SK-N-SH treated with all-trans-retinoic acid at 6 μM for 48 hours (cell line): ENCODE results near the gene ZGLP1.

Experiments
- ATAC-seq: fragments of 200-7000 bp; cut with Tn5 transposase; 3 replicates; pipeline ENCODE4 v1.9.1; 2020; ENCODE audit warnings: mild to moderate bottlenecking, moderate library complexity
- ARNTL ChIP-seq: fragments of 450-650 bp; formaldehyde crosslinking; IDR thresholded peaks from 2 replicates; pipeline ENCODE4 v1.5.0; 2020; ENCODE audit warnings: low read depth, mild to moderate bottlenecking, moderate library complexity, borderline replicate concordance
- BACH2 ChIP-seq: fragments of 250-450 bp; sonication (Bioruptor Pico); IDR thresholded peaks from 2 replicates; pipeline ENCODE4 v1.9.0; 2021; ENCODE audit warnings: mild to moderate bottlenecking, borderline replicate concordance
- CSDC2 ChIP-seq: fragments of 250-450 bp; sonication (Bioruptor Pico); IDR thresholded peaks from 2 replicates; pipeline ENCODE4 v1.5.0; 2020; ENCODE audit warnings: mild to moderate bottlenecking, moderate library complexity
- ESRRG ChIP-seq: fragments of 250-450 bp; sonication (Bioruptor Pico); IDR thresholded peaks from 2 replicates; pipeline ENCODE4 v1.6.1; 2021; ENCODE audit warnings: mild to moderate bottlenecking
- GLIS3 ChIP-seq: fragments of 250-450 bp; sonication (Bioruptor Pico); IDR thresholded peaks from 2 replicates; pipeline ENCODE4 v1.5.0; 2020; ENCODE audit warnings: mild to moderate bottlenecking, moderate library complexity
- ISL1 ChIP-seq: fragments of 250-450 bp; sonication (Bioruptor Pico); IDR thresholded peaks from 2 replicates; pipeline ENCODE4 v2.1.2; 2022; ENCODE audit warnings: mild to moderate bottlenecking, moderate library complexity
- OSR1 ChIP-seq: fragments of 250-450 bp; sonication (Bioruptor Pico); IDR thresholded peaks from 2 replicates; pipeline ENCODE4 v1.8.0; 2022; ENCODE audit warnings: moderate library complexity, mild to moderate bottlenecking, inconsistent platforms
- PPARA ChIP-seq: fragments of 250-450 bp; sonication (Bioruptor Pico); IDR thresholded peaks from 2 replicates; pipeline ENCODE4 v1.5.0; 2020; ENCODE audit warnings: mild to moderate bottlenecking, borderline replicate concordance
- RARB ChIP-seq: fragments of 250-450 bp; sonication (Bioruptor Pico); IDR thresholded peaks from 2 replicates; pipeline ENCODE4 v1.8.0; 2021; ENCODE audit warnings: mild to moderate bottlenecking, moderate library complexity
- SNAI2 ChIP-seq: fragments of 250-450 bp; sonication (Bioruptor Pico); IDR thresholded peaks from 2 replicates; pipeline ENCODE4 v1.5.0; 2020; ENCODE audit warnings: mild to moderate bottlenecking, moderate library complexity
- TCF4 ChIP-seq: fragments of 250-450 bp; sonication (Bioruptor Pico); IDR thresholded peaks from 2 replicates; pipeline ENCODE4 v1.8.0; 2021; ENCODE audit warnings: mild to moderate bottlenecking, moderate library complexity, borderline replicate concordance
- TOX ChIP-seq: fragments of 250-450 bp; sonication (Bioruptor Pico); IDR thresholded peaks from 2 replicates; pipeline ENCODE4 v1.8.0; 2021; ENCODE audit warnings: mild to moderate bottlenecking, moderate library complexity, borderline replicate concordance
- ZC3H10 ChIP-seq: fragments of 250-450 bp; sonication (Bioruptor Pico); IDR thresholded peaks from 2 replicates; pipeline ENCODE4 v1.5.1; 2021; ENCODE audit warnings: mild to moderate bottlenecking, moderate library complexity
- ZFP3 ChIP-seq: fragments of 250-450 bp; sonication (Bioruptor Pico); IDR thresholded peaks from 2 replicates; pipeline ENCODE4 v1.5.0; 2020; ENCODE audit warnings: mild to moderate bottlenecking, moderate library complexity
- ZFP30 ChIP-seq: fragments of 450-650 bp; formaldehyde crosslinking; IDR thresholded peaks from 2 replicates; pipeline ENCODE4 v1.5.0; 2022; ENCODE audit warnings: mild to moderate bottlenecking, moderate library complexity
- ZNF70 ChIP-seq: fragments of 450-650 bp; formaldehyde crosslinking; IDR thresholded peaks from 2 replicates; pipeline ENCODE4 v1.5.0; 2020; ENCODE audit warnings: mild to moderate bottlenecking, moderate library complexity
- ZNF8 ChIP-seq: fragments of 450-650 bp; formaldehyde crosslinking; IDR thresholded peaks from 2 replicates; pipeline ENCODE4 v1.5.0; 2020; ENCODE audit warnings: mild to moderate bottlenecking, moderate library complexity
- TF ChIP-seq, protein P1 (sequence below): fragments of 250-450 bp; sonication (Bioruptor Pico); IDR thresholded peaks from 2 replicates; pipeline ENCODE4 v1.5.1; 2021; ENCODE audit warnings: mild to moderate bottlenecking, moderate library complexity
- TF ChIP-seq, protein P2 (sequence below): fragments of 250-450 bp; sonication (Bioruptor Pico); IDR thresholded peaks from 2 replicates; pipeline ENCODE4 v1.8.0; 2020; ENCODE audit warnings: mild to moderate bottlenecking, moderate library complexity, borderline replicate concordance
- TF ChIP-seq, protein P3 (sequence below): fragments of 250-450 bp; sonication (Bioruptor Pico); IDR thresholded peaks from 2 replicates; pipeline ENCODE4 v1.5.0; 2020; ENCODE audit warnings: mild to moderate bottlenecking, moderate library complexity
- TF ChIP-seq, protein P4 (sequence below): fragments of 250-450 bp; sonication (Bioruptor Pico); IDR thresholded peaks from 2 replicates; pipeline ENCODE4 v1.8.0; 2021; ENCODE audit warnings: low read depth, mild to moderate bottlenecking, moderate library complexity, borderline replicate concordance

ZGLP1 gene

DNA sequence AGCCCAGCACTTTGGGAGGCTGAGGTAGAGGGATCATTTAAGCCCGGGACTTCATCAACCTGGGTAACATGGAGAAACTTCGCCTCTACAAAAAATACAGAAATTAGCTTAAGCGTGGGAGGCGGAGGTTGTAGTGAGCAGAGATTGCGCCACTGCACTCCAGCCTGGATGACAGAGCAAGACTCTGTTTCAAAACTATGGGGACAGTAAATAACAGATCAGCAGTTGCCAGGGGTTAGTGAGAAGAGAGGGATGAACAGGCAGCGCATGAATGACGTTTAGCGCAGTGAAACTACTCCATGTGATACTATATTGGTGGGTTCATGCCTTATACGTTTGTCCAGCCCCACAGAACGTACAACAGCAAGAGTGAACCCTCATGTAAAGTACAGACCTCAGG lies 36.9 kb upstream of the ZGLP1 start:
- TF ChIP-seq CSDC2 (CRISPR knock-in tag) (no peak), GLIS3 (CRISPR knock-in tag) (no peak), ZFP3 (CRISPR knock-in tag) (no peak), PPARA (CRISPR knock-in tag) (no peak), SNAI2 (CRISPR knock-in tag) (no peak), RARB (CRISPR knock-in tag) (no peak), ZNF8 (no peak), ISL1 (CRISPR knock-in tag) (no peak), ARNTL (CRISPR knock-in tag) (no peak), TOX (CRISPR knock-in tag) (no peak), TCF4 (CRISPR knock-in tag) (no peak), ESRRG (no peak), ZC3H10 (CRISPR knock-in tag) (no peak), ZNF70 (CRISPR knock-in tag) (no peak), BACH2 (CRISPR knock-in tag) (no peak), ZFP30 (CRISPR knock-in tag) (no peak)
- TF ChIP-seq, protein P1, sequence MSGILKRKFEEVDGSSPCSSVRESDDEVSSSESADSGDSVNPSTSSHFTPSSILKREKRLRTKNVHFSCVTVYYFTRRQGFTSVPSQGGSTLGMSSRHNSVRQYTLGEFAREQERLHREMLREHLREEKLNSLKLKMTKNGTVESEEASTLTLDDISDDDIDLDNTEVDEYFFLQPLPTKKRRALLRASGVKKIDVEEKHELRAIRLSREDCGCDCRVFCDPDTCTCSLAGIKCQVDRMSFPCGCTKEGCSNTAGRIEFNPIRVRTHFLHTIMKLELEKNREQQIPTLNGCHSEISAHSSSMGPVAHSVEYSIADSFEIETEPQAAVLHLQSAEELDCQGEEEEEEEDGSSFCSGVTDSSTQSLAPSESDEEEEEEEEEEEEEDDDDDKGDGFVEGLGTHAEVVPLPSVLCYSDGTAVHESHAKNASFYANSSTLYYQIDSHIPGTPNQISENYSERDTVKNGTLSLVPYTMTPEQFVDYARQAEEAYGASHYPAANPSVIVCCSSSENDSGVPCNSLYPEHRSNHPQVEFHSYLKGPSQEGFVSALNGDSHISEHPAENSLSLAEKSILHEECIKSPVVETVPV (CRISPR knock-in tag) = no peak
- TF ChIP-seq, protein P2, sequence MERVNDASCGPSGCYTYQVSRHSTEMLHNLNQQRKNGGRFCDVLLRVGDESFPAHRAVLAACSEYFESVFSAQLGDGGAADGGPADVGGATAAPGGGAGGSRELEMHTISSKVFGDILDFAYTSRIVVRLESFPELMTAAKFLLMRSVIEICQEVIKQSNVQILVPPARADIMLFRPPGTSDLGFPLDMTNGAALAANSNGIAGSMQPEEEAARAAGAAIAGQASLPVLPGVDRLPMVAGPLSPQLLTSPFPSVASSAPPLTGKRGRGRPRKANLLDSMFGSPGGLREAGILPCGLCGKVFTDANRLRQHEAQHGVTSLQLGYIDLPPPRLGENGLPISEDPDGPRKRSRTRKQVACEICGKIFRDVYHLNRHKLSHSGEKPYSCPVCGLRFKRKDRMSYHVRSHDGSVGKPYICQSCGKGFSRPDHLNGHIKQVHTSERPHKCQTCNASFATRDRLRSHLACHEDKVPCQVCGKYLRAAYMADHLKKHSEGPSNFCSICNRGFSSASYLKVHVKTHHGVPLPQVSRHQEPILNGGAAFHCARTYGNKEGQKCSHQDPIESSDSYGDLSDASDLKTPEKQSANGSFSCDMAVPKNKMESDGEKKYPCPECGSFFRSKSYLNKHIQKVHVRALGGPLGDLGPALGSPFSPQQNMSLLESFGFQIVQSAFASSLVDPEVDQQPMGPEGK (CRISPR knock-in tag) = no peak
- TF ChIP-seq, protein P3, sequence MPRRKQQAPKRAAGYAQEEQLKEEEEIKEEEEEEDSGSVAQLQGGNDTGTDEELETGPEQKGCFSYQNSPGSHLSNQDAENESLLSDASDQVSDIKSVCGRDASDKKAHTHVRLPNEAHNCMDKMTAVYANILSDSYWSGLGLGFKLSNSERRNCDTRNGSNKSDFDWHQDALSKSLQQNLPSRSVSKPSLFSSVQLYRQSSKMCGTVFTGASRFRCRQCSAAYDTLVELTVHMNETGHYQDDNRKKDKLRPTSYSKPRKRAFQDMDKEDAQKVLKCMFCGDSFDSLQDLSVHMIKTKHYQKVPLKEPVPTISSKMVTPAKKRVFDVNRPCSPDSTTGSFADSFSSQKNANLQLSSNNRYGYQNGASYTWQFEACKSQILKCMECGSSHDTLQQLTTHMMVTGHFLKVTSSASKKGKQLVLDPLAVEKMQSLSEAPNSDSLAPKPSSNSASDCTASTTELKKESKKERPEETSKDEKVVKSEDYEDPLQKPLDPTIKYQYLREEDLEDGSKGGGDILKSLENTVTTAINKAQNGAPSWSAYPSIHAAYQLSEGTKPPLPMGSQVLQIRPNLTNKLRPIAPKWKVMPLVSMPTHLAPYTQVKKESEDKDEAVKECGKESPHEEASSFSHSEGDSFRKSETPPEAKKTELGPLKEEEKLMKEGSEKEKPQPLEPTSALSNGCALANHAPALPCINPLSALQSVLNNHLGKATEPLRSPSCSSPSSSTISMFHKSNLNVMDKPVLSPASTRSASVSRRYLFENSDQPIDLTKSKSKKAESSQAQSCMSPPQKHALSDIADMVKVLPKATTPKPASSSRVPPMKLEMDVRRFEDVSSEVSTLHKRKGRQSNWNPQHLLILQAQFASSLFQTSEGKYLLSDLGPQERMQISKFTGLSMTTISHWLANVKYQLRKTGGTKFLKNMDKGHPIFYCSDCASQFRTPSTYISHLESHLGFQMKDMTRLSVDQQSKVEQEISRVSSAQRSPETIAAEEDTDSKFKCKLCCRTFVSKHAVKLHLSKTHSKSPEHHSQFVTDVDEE (CRISPR knock-in tag) = no peak
- TF ChIP-seq, protein P4, sequence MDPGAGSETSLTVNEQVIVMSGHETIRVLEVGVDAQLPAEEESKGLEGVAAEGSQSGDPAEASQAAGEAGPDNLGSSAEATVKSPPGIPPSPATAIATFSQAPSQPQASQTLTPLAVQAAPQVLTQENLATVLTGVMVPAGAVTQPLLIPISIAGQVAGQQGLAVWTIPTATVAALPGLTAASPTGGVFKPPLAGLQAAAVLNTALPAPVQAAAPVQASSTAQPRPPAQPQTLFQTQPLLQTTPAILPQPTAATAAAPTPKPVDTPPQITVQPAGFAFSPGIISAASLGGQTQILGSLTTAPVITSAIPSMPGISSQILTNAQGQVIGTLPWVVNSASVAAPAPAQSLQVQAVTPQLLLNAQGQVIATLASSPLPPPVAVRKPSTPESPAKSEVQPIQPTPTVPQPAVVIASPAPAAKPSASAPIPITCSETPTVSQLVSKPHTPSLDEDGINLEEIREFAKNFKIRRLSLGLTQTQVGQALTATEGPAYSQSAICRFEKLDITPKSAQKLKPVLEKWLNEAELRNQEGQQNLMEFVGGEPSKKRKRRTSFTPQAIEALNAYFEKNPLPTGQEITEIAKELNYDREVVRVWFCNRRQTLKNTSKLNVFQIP (CRISPR knock-in tag) = no peak
- no peak; the same call in 1 of the 3 replicates for ATAC-seq

DNA sequence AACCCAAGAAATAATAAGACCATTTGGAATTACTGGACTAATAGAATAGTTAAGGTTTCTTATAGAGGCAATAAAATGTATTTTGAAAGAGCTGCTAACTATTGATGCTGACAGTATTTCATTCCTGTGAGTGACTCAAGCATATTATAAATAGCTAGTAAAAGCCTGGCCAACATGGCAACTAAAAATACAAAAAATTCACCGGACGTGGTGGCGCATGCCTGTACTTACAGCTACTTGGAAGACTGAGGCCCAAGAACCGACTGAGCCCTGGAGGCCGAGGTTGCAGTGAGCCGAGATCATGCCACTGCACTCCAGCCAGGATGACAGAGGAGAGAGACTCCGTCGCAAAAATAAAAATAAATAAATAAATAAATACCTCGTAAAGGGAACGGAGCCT lies 35.2 kb upstream of the ZGLP1 start:
- TF ChIP-seq, protein P2 (CRISPR knock-in tag) = no peak
- TF ChIP-seq PPARA (CRISPR knock-in tag) (no peak), RARB (CRISPR knock-in tag) (no peak), OSR1 (no peak), ZFP3 (CRISPR knock-in tag) (no peak), ISL1 (CRISPR knock-in tag) (no peak), ZNF70 (CRISPR knock-in tag) (no peak)
- TF ChIP-seq, protein P1 (CRISPR knock-in tag) = no peak
- ATAC-seq = peak; percentile 59
